ENCODE data around the gene PLAU. TPM values are rescaled to one million over a fixed set of nuclear protein-coding genes. Genes with fewer than 3 reads are reported as not detected.

Gene PLAU
- polyA plus RNA-seq, result under 1 TPM in 1 of 3 donors, not detected in 2; 0.08 TPM

- DNase-seq, result peak; percentile 33 to 41 (median 36)
- H3K27me3 Mint-ChIP-seq (ENCODE audit: low read depth in 3 of 3), result peaks cover 4 to 15% (median 12%) of the 10 kb centered on the region in 3 donors
- peak within 1 kb of the TSS in 2 of 6 donors; percentile 26 to 81 for H3K27ac Mint-ChIP-seq
- H3K4me3 Mint-ChIP-seq, result peak within 1 kb of the TSS; percentile 79 to 99 (median 91)
- peaks cover 34 to 39% of the 10 kb centered on the region in 2 donors for H3K4me1 Mint-ChIP-seq
- peaks cover 0 to 3% (median 0%) of the 10 kb centered on the region in 3 donors for H3K36me3 Mint-ChIP-seq
- H3K9me3 Mint-ChIP-seq, result peaks cover 0 to 3% (median 0%) of the 10 kb centered on the region in 6 donors
Observed at GRCh38 chr10:73910764-73911552, at the start of gene PLAU. PLAU (plus strand) TSS chr10:73911132; CDS start chr10:73911556, 424 bp downstream.

- peak overlapping the region in 1 of 6 donors; percentile 6 for H3K27ac Mint-ChIP-seq
- no peak overlapping the region for H3K4me3 Mint-ChIP-seq
- H3K4me1 Mint-ChIP-seq, result peaks cover 70 to 73% of the 10 kb centered on the region in 2 donors
- H3K9me3 Mint-ChIP-seq, result no peaks in the 10 kb centered on the region
- peaks cover 6 to 41% (median 13%) of the 10 kb centered on the region in 3 donors for H3K36me3 Mint-ChIP-seq
- H3K27me3 Mint-ChIP-seq (ENCODE audit: low read depth in 3 of 3), result peaks cover 0 to 5% (median 1%) of the 10 kb centered on the region in 3 donors
- no peak for DNase-seq
Observed at GRCh38 chr10:73862011-73862410, 48.9 kb upstream of the PLAU start.

- H3K4me3 Mint-ChIP-seq, result no peak overlapping the region
- DNase-seq, result no peak
- H3K9me3 Mint-ChIP-seq, result no peaks in the 10 kb centered on the region
Observed at GRCh38 chr10:73863039-73863817, 47.7 kb upstream of the PLAU start.

GRCh38 chr10:73864229-73864628 lies 46.7 kb upstream of the PLAU start:
- peaks cover 0 to 1% (median 0%) of the 10 kb centered on the region in 3 donors for H3K27me3 Mint-ChIP-seq (ENCODE audit: low read depth in 3 of 3)

More at GRCh38 chr10:73863039-73863817, 47.7 kb upstream of the PLAU start:
- Mint-ChIP-seq H3K27me3 (ENCODE audit: low read depth in 3 of 3) (peaks cover 0 to 5% (median 1%) of the 10 kb centered on the region in 3 donors), H3K4me1 (peaks cover 66 to 73% of the 10 kb centered on the region in 2 donors), H3K36me3 (peaks cover 6 to 29% (median 13%) of the 10 kb centered on the region in 3 donors), H3K27ac (peak overlapping the region in 4 of 6 donors; percentile 19 to 71 (median 44))

GRCh38 chr10:73865107-73865458 lies 45.8 kb upstream of the PLAU start:
- no peak for DNase-seq
- Mint-ChIP-seq H3K27ac (peak overlapping the region; percentile 69 to 98 (median 96)), H3K9me3 (no peaks in the 10 kb centered on the region), H3K36me3 (peaks cover 0 to 16% (median 5%) of the 10 kb centered on the region in 3 donors), H3K4me3 (peak overlapping the region; percentile 75 to 86 (median 82)), H3K4me1 (peaks cover 53 to 64% of the 10 kb centered on the region in 2 donors), H3K27me3 (ENCODE audit: low read depth in 3 of 3) (peaks cover 0 to 1% (median 0%) of the 10 kb centered on the region in 3 donors)

More at GRCh38 chr10:73864229-73864628, 46.7 kb upstream of the PLAU start:
- no peak for DNase-seq
- peak overlapping the region; percentile 69 to 98 (median 96) for H3K27ac Mint-ChIP-seq
- no peaks in the 10 kb centered on the region for H3K9me3 Mint-ChIP-seq
- peaks cover 0 to 22% (median 5%) of the 10 kb centered on the region in 3 donors for H3K36me3 Mint-ChIP-seq
- peaks cover 59 to 69% of the 10 kb centered on the region in 2 donors for H3K4me1 Mint-ChIP-seq
- H3K4me3 Mint-ChIP-seq, result peak overlapping the region; percentile 63 to 86 (median 75)

- peaks cover 3 to 16% (median 6%) of the 10 kb centered on the region in 3 donors for H3K36me3 Mint-ChIP-seq
- peak; percentile 45 to 51 (median 50) for DNase-seq
- peaks cover 0 to 1% (median 0%) of the 10 kb centered on the region in 3 donors for H3K27me3 Mint-ChIP-seq (ENCODE audit: low read depth in 3 of 3)
- H3K9me3 Mint-ChIP-seq, result no peaks in the 10 kb centered on the region
- peaks cover 57 to 66% of the 10 kb centered on the region in 2 donors for H3K4me1 Mint-ChIP-seq
- peak overlapping the region; percentile 75 to 86 (median 82) for H3K4me3 Mint-ChIP-seq
- H3K27ac Mint-ChIP-seq, result peak overlapping the region; percentile 69 to 98 (median 96)
Observed at GRCh38 chr10:73865459-73866442, 45.2 kb upstream of the PLAU start.

- peak overlapping the region; percentile 75 to 86 (median 82) for H3K4me3 Mint-ChIP-seq
- DNase-seq, result no peak
- H3K36me3 Mint-ChIP-seq, result peaks cover 3 to 17% (median 5%) of the 10 kb centered on the region in 3 donors
- H3K9me3 Mint-ChIP-seq, result no peaks in the 10 kb centered on the region
- peaks cover 63 to 73% of the 10 kb centered on the region in 2 donors for H3K4me1 Mint-ChIP-seq
- peak overlapping the region; percentile 69 to 98 (median 96) for H3K27ac Mint-ChIP-seq
- H3K27me3 Mint-ChIP-seq (ENCODE audit: low read depth in 3 of 3), result peaks cover 0 to 1% (median 0%) of the 10 kb centered on the region in 3 donors
Observed at GRCh38 chr10:73866621-73867020, 44.3 kb upstream of the PLAU start.

GRCh38 chr10:73867126-73867807 lies 43.7 kb upstream of the PLAU start:
- Mint-ChIP-seq H3K4me3 (peak overlapping the region in 4 of 5 donors; percentile 19 to 82 (median 56)), H3K36me3 (peaks cover 3 to 17% (median 5%) of the 10 kb centered on the region in 3 donors), H3K9me3 (no peaks in the 10 kb centered on the region), H3K27me3 (ENCODE audit: low read depth in 3 of 3) (peaks cover 0 to 1% (median 0%) of the 10 kb centered on the region in 3 donors), H3K4me1 (peaks cover 69 to 79% of the 10 kb centered on the region in 2 donors), H3K27ac (peak overlapping the region; percentile 69 to 98 (median 96))
- no peak for DNase-seq

- H3K27me3 Mint-ChIP-seq (ENCODE audit: low read depth in 3 of 3), result peaks cover 0 to 1% (median 0%) of the 10 kb centered on the region in 3 donors
- peaks cover 3 to 18% (median 5%) of the 10 kb centered on the region in 3 donors for H3K36me3 Mint-ChIP-seq
- peak overlapping the region; percentile 53 to 98 (median 78) for H3K27ac Mint-ChIP-seq
- no peaks in the 10 kb centered on the region for H3K9me3 Mint-ChIP-seq
- peaks cover 73 to 87% of the 10 kb centered on the region in 2 donors for H3K4me1 Mint-ChIP-seq
- no peak overlapping the region for H3K4me3 Mint-ChIP-seq
- no peak for DNase-seq
Observed at GRCh38 chr10:73867871-73868631, 42.9 kb upstream of the PLAU start.

GRCh38 chr10:73868655-73869195 lies 42.2 kb upstream of the PLAU start:
- peak overlapping the region; percentile 13 to 82 (median 66) for H3K27ac Mint-ChIP-seq
- peaks cover 0 to 1% (median 0%) of the 10 kb centered on the region in 3 donors for H3K27me3 Mint-ChIP-seq (ENCODE audit: low read depth in 3 of 3)
- peaks cover 3 to 18% (median 5%) of the 10 kb centered on the region in 3 donors for H3K36me3 Mint-ChIP-seq
- H3K9me3 Mint-ChIP-seq, result no peaks in the 10 kb centered on the region
- peaks cover 70 to 89% of the 10 kb centered on the region in 2 donors for H3K4me1 Mint-ChIP-seq
- DNase-seq, result no peak
- H3K4me3 Mint-ChIP-seq, result no peak overlapping the region
